Gastroesophageal sphincter (tissue), 3 donors: Measurements from ENCODE around the gene DMD.

Experiments used
- POLR2A ChIP-seq, 2 donors: fragments of 450-650 bp; IDR thresholded peaks; one replicate each; pipeline ENCODE4 v1.6.1; 2017; ENCODE audit warnings: antibody characterized with exemption in 2 of 2, mild to moderate bottlenecking in 2 of 2, moderate library complexity in 1 of 2
- TF ChIP-seq, protein P1 (sequence below), 4 experiments: fragments of 200-600 bp in 2 of 4; fragments of 450-650 bp in 2 of 4; sonication (generic) in 1 of 4; IDR thresholded peaks; one replicate each; pipeline ENCODE4 v1.5.1; 2017 to 2019; ENCODE audit warnings: antibody characterized with exemption in 4 of 4, mild to moderate bottlenecking in 2 of 4, moderate library complexity in 2 of 4

DNA sequence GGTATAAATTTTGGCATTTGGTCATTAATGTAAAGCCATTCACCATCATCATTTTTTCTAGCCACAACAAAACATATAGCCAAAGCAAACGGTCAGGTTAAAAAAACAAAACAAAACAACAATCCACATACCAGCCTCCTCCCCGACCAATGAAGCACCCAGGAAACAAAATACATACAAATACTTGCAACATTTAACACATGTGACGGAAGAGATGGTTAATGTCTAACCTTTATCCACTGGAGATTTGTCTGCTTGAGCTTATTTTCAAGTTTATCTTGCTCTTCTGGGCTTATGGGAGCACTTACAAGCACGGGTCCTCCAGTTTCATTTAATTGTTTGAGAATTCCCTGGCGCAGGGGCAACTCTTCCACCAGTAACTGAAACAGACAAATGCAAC, 1282.0 kb downstream of the DMD start:
- TF ChIP-seq, protein P1, sequence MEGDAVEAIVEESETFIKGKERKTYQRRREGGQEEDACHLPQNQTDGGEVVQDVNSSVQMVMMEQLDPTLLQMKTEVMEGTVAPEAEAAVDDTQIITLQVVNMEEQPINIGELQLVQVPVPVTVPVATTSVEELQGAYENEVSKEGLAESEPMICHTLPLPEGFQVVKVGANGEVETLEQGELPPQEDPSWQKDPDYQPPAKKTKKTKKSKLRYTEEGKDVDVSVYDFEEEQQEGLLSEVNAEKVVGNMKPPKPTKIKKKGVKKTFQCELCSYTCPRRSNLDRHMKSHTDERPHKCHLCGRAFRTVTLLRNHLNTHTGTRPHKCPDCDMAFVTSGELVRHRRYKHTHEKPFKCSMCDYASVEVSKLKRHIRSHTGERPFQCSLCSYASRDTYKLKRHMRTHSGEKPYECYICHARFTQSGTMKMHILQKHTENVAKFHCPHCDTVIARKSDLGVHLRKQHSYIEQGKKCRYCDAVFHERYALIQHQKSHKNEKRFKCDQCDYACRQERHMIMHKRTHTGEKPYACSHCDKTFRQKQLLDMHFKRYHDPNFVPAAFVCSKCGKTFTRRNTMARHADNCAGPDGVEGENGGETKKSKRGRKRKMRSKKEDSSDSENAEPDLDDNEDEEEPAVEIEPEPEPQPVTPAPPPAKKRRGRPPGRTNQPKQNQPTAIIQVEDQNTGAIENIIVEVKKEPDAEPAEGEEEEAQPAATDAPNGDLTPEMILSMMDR (IDR thresholded peaks at IDR 0.05) = no peak
- no peak for TF ChIP-seq POLR2A (IDR thresholded peaks at IDR 0.05)
